Stimulated activated CD8-positive, alpha-beta memory T cell treated with anti-CD3 and anti-CD28 coated beads, Interleukin-2, amount 100 ng/mL, for 48 hours (primary cell): ENCODE measurements around the gene MATN1.

Experiments used
- DNase-seq, 2 donors: peaks; one replicate each; pipeline ENCODE4 v3.0.0-alpha.2; 2020; ENCODE audit warnings: low read depth in 2 of 2

MATN1 gene

DNA sequence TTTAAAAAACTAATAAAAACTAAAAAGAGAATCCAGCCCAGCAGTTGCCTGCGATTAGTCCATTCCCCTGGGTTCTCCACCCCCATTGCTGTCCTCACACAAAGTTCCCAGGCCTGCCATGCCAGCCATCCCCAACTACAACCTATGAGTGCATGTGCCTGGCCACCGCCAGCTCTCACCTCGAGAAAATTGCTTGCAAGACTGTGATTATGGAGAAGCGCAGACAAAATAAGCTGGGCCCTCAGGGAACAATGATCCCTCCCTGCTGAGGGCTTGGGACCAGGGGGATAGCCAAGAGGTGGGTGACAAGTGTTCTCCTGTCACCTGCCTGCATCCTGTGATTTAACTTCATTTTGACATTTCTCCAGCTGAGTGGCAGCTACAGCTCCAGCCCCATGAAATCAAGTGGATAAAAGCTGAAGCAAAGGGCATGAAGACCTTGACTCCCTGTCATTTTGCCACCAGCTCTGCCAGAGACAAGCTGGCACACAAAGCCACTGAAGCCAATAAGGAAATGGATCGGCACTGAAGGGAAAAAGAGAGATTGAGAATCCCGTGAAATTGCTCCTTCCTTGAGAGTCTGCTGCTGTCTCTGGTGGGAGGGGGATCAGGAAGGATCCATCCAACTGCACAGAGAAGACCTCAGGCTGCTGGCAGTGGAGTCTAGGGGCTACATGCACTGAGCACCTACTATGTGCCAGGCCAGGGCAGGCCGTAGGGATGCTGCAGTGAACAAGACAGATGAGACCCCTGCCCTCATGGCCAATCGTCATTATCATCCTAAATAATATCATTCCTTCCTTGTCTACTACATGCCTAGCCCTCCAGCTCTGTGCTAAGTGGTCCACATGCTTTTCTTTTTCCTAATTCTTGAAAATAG lies 40.7 kb downstream of the MATN1 start:
- DNase-seq, result no peak

DNA sequence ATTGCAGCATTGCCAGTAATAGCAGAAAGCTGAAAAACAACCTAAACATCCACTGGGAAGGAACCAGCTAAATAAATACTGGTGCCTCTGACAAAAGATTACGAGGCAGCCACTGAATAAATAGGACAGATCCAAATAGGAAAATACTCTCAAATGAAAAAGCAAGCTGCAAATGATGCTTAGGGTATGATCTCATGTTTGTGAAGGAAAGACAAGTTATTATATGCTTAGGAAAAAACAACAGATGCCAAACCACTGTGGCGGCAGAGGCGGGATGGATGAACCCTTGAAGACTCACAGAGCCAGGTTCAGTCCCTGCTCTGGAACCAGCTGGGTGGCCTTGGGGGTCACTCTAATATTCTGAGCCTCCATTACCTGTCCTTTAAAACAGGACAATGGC lies 41.6 kb downstream of the MATN1 start:
- DNase-seq, result no peak

DNA sequence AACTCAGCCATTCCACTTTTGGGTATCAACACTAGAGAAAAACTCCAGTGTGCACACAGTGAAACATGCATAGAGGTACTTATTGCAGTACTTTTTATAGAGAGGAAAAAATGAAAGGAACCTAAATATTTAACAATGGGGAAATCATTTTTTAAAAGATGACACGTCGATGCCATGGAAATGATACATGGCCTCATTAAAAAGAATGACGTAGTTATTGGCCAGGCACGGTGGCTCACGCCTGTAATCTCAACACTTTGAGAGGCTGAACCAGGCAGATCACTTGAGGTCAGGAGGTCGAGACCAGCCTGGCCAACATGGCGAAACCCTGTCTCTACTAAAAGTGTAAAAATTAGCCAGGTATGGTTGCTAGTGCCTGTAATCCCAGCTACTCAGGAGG lies 42.5 kb downstream of the MATN1 start:
- DNase-seq, result no peak

DNA sequence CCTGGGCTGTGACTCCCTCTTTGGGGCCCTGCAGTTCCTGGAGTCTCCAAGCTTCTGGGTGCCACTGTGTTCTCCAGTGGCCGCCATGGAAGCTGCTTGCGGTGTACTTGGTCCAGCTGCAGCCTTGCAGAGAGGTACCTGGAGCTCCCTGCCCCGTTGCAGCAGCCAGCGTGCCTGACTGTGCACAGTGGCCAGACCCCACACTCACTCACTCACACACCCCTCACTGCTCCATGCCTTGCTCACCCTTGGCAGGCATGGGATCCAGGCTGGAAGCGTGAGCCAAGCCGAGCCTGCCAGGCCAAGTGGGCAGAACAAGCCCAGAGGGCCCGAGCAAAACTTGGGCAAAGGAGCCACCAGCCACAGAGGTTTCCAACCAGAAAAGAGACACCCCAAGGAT lies 43.0 kb downstream of the MATN1 start:
- DNase-seq, result no peak

DNA sequence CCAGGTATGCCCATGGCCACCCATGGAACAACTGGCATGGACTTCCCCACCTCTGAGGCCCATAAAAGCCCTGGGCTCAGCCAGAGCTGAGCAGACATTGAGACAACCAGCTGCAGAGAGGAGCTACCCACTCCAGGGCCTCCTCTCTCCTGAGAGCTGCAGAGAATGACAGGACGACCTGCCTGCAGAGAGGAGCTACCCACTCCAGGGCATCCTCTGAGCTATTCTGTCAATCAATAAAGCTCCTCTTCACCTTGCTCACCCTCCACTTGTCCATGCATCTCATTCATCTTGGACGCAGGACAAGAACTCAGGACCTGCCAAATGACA lies 43.4 kb downstream of the MATN1 start:
- DNase-seq, result no peak

DNA sequence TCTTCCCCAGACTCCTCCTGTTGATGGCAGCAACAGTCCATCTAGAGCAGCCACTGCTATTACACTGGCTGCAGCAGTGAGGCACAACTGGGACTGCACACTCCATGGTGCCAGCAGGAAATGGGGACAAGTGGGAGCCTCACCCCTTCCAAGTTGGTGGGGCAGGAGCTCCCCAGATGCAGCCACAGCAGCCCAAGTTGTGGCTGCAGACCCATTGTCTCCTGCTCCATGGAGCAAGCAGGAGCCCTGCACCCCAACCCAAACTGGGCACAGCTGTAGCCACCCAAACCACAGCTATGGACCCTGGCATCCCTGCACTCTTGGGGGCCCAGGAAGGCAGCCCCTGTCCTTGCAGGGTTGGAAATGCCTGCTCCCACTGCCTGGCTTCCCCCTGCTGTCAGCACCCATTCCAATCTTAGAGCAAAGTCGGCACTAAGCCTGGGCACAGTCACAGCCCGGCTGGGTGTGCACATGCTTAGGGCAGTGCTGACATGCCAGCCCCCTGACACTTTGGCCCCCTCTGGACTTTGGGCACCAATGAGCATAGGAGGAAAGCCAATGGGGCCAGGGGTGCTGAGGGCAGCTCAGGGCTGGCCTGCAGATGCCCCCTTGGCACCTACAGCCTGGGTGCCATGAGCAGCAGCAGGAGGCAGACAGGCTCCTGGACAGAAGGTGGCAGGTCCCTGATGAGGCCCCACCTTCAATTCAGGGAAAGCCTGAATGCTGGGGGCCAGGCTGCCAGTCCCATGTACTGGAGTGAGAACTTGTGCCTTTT lies 44.0 kb downstream of the MATN1 start:
- no peak for DNase-seq

DNA sequence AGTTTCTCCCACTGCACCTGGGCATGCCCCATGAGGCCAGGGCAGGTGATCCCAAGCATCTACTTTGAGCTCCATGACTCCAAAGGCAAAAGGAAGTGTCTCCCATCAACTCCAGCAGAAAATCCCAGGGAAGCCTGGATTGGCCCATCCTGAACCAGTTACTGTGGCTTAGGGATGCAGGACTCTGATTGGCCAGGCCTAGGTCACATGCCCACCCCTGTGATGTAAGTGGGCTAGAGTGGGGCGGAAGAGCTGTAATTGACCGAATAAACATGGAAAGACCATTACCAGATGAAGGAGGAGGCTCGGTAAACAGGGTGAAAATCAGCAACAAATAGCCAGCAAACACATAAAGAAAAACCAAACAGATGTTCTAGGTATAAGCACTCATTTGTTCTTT lies 45.2 kb downstream of the MATN1 start:
- no peak for DNase-seq

DNA sequence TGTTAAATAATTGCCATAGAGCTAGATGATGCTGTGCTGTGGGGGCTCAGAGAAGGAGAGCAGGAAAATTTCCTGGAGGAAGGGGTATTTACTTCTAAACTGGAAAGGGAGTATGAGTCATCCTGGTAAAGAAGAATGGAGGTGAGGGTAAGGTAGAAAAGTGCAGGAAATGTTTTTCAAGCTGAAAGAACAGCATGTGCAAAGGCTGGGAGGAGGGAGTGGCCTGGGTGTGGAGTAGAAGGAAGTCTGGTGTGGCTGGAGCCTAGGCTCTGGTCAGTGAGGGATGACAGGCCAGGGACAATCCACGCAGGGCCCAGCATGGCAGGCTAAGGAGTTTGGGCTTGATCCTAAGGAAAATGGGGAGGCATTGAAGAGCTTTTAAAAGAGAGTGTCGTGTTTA lies 45.9 kb downstream of the MATN1 start:
- no peak for DNase-seq

DNA sequence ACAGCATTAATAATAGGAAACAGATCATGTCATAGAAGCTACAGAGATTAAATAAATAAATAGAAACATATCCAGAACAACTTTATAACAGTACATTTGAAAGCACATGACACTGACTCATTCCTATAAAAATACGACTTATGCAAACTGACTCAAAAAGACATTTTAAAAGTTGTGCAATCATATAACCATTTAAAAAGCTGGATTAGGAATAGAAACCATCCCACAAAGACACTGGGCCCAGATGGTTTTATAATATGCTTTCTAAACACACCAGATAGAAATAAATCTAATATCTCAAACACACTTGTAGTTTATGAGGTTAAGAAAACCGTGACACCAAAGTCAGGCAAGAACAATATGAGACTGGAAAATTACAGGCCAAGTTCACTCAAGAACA lies 47.6 kb downstream of the MATN1 start:
- DNase-seq, result no peak

DNA sequence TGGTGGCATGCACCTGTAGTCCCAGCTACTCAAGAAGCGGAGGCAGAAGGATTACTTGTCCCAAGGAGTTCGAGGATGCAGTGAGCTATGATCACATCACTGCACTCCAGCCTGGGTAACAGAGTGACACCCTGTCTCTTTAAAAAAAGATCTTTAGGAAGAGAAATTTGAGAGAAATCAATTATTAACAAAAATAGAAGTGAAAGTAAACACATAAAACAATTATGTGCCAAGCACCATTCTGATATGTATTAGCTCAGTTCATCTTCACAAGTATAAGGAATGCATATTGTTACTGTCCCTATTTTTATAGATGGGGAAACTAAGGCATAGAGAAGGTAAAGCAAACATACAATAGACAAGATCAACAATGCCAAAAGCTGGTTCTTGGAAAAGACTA lies 48.1 kb downstream of the MATN1 start:
- no peak for DNase-seq

DNA sequence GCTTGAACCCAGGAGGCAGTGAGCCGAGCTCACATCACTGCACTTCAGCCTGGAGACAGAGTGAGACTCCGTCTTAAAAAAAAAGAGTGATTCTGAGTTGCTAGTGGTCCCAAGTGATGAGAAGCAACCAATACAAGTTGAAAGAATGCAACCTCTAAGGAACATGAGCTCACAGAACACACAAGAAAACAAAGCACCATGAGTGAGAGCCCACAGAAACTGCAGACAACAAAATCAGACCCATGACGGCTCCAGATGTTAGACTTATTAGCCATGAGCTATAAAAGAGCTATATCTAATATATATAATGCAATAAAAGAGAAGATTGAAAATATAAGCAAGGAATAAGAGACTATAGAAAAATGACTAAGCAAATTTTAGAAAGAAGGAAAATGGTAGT lies 50.0 kb downstream of the MATN1 start:
- no peak for DNase-seq

DNA sequence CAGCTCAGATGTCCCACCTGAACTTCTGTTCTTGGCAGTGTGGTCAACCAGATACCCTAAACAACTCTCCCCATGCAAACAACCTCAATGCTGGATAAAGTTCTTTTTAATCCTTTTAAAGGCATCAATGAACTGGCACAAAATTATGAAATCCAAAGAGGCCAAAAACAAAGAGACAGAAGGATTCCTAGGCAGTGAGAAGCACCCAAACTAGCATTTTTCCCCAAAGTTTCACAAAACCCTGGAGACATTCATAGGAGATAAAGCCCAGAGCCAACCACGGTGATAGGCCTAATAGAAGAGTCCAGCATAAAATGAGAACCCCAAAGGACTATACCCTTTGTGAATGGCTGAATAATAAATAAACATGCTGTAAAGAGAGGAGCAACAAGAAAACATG lies 50.7 kb downstream of the MATN1 start:
- DNase-seq, result no peak

DNA sequence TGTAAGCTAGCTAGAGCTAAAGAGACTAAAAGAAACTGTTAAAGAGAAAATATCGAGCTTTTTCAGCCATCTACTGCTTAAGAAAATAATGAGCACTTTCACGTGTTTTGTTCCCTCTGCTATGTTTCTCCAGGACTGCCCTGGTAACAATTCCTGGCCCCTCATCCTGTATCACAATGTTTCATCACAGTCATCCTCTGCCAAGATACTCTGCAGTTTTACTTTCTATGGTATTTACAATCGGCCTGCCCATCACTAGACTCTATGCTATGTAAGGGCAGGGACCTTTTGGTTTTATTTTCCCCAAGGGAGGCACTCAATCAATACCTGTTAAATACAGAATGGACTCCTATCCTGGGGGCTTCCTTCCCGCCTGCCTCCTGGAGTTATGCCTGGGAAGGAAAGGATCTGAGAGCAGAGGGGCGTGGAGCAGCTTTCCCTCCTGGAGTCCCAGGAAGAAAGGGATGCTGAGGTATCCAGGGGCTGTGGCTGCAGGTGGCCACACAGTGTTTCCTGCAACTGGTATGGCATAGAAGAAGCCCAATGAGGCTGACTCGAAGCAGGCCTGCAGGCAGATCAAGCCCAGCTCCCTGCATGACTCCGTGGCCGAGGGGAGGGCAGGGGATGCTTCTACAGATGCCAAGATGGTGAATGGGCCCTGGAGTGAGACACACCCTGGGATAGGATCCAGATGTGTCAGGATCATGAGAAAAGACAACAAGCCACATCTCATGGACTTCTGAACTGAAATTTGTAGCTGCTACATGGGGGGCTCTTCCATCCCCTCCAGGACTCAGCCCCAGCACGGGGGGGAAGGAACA lies 52.9 kb downstream of the MATN1 start:
- no peak for DNase-seq

DNA sequence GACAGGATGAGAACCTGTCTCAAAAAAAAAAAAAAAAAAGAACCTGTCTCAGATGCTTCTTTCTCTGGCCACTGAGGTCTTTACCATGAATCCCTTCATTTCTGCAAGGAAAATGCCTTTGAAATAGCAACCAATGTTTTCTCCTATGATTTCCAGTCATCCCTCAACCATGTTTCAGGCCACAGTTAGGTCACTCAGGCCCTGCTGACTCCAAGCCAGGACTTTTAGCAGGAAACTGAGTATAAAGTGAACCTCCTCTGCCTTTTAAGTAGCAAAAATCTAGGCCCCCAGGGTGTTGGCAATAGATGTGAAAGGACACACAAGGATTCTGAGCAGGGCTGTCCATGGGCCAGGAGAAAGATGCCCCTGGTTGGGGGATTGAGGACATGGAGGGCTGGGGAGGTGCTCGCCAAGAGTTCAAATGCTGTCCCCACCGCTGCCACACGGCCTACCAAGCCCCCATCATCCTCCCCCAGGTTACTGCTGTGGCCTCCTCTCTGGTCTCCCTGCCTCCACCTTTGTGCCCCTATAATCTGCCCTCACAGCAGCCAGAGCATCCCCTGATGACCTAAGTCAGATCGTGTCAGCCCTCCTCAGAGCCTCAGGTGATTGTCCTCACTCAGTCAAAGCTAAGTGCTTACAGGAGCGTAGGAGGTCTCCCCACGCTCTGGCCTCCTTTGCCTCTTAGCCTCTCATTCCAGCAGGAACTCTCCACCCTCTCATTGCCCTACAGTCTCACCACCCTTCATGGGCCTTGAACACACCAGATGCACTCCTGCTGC lies 54.6 kb downstream of the MATN1 start:
- DNase-seq, result no peak

DNA sequence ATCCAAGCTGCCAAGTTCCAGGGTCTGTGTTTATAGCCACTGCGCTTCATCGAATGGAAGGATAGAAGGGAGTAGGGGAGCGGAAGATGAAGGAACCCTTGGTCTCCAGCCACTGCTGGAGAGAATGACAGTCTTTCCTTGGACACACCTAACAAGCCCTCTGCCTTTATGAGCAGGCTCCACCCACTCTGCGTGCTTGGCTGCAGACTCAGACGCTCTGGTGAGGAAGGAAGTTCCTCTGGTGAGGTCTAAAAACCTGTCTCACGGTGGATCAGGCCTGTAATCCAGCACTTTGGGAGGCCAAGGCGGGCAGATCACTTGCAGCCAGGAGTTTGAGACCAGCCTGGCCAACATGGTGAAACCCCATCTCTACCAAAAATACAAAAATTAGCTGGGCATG lies 55.4 kb downstream of the MATN1 start:
- DNase-seq, result no peak

DNA sequence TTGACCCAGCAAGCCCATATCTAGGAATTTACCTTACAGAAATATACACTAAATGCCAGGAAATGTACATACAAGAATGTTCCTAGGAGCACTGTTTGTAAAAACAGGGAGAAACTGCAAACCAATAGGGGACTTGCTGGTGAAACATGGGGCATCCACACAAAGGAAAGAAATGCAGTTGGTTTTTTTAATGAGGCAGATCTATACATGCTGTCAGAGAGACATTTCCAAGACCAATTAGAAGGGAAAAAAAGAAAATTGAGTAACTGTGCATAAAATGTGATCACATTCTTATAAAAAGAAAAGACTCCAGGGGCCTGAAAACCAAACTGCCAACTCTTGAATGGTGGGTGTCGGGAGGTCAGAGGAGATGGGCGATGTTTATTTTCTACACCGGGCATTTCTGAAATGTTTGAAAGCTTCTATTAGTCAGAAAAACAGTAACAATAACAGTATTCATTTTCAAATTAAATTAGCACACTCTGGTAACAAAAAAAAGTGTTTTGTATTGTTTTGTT lies 56.6 kb downstream of the MATN1 start:
- DNase-seq, result no peak

DNA sequence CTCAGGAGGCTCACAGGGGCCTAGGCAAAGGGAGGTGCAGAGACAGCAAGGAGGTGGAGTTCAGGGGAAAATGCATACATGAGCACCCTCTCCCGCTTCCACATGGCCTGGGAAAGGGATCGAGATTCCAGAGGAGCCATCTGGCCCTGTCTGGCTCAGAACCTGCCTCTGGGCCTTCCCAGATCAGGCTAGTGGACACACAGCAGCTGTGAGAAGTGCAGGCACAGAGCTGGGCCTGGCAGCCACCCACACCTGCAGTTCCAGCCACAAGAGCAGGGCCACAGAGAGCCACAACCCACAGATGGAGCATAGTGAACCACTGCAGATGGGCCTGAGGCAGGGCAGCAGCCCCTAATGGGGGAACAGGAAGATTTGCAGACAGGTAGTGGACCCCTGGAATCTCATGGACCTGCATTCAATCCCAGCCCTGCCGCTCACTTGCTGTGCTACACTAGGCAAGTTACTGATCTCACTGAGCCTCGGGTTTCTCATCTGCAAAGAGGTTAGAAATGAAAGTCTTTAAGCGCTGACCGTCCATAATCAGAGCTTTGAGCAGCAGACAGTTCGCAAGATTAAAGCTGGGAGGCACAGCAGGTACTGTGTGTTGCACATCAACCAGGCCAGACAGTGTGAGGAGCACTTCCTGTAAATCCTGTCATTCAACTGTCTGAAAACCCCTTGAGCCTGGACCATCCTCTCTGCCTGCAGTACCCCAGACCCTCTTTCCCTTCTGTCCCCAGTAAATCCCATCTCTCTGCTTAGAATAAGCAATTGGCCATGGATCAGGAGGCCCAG lies 58.0 kb downstream of the MATN1 start:
- DNase-seq, result no peak

DNA sequence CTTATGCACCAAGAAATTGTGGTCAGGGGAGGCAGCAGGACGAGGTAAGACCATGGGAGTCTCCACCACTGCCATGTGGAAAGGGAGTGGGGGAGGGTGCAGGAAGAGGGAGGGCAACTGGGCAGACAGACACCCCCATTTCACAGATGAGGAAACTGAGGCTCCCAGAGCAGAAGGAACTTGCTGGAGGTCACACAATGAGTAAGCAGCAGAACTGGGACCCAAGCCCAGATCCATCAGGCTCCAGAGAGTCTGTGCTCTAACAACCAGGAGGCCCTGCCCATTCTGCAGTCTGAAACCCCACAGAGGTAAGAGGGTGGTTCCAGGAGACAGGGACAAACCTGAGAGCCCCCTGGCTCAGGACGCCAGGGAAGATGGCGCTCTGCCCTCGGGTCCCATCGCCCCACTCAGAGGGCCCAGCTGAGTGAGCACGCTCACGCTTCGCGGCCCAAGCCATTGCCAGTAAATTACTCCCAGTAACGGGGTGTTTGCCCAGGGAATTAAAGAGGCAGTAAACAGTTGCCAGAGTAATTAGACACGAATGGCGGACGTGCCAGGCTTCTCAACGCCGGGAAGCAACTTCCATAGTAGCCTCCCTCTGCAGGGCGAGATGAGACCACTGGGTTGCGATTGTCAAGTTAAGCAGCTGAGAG lies 59.2 kb downstream of the MATN1 start:
- DNase-seq, result no peak

DNA sequence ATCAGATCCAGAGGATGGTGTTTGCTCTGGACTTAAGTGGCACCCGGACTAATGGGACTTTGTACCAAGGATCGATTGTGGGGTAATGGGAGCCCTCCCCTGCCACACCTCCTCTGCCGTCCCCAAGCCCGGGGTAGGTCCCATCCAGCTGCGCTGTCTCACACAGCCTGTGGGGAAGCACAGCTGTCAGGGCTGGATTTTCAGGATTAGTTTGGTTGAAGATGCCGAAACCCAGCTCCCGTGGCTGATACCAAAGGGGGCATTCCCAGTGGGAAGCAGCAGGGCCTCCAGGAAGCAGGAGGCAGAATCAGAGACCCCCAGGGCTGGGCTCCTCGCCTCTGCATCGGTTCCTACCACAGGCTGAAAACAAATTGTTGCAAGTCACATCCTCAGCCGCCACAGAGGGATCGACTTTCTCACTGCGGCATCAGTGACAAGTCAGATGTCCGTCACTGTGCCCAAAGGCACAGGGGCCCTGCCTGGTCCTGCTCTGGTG lies 59.7 kb downstream of the MATN1 start:
- no peak for DNase-seq

DNA sequence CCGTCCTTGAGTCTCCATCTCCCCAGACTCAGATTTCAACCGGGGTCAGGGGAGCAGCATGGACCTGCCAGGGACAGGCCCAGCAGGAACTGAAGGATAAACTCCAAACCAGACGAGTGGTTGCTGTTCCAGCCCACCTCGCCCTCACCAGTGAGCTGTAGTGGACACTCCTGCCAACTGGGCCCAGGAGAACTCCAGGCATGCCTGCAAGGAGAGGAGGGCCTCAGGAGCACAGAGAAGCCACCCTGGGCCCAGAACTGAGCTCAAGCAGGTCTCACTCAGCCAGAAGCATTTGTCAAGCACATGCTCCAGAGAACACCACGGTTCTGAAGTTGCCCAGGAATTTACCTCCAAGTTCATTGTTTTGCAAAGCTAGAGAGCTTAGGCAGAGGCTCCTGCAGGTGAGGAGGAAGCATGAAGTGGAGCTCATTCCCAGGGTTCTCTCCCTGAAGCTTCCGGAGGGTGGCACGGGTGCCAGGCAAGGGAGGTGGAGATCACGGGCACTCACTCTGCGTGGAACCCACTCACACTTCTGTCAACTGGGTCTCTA lies 61.0 kb downstream of the MATN1 start:
- no peak for DNase-seq
